Epithelial cell of proximal tubule (primary cell): ENCODE results near the gene SRRM3. TPM values are rescaled to one million over a fixed set of nuclear protein-coding genes. Genes with fewer than 3 reads are reported as not detected.

Experiments
- DNase-seq: peaks from one replicate; pipeline ENCODE4 v3.0.0-alpha.2; 2011; ENCODE audit warnings: low read depth
- H3K4me3 ChIP-seq: 2 replicates; pipeline ENCODE4 v1.5.1; 2011; ENCODE audit warnings: low read depth, mild to moderate bottlenecking, low read length
- total RNA-seq: library from RNA; depleted of rRNA; stranded (reverse); fragments of >200 nt; gene quantifications from 2 replicates; pipeline ENCODE4 v1.2.3, GENCODE V29; 2015
- TF ChIP-seq, protein P1 (sequence below): conservative IDR thresholded peaks from 2 replicates; pipeline ENCODE4 v1.5.1; 2012; ENCODE audit warnings: low read depth, mild to moderate bottlenecking, low read length

SRRM3 gene
- total RNA-seq, 1 donor from 2014 or later = not detected

DNA sequence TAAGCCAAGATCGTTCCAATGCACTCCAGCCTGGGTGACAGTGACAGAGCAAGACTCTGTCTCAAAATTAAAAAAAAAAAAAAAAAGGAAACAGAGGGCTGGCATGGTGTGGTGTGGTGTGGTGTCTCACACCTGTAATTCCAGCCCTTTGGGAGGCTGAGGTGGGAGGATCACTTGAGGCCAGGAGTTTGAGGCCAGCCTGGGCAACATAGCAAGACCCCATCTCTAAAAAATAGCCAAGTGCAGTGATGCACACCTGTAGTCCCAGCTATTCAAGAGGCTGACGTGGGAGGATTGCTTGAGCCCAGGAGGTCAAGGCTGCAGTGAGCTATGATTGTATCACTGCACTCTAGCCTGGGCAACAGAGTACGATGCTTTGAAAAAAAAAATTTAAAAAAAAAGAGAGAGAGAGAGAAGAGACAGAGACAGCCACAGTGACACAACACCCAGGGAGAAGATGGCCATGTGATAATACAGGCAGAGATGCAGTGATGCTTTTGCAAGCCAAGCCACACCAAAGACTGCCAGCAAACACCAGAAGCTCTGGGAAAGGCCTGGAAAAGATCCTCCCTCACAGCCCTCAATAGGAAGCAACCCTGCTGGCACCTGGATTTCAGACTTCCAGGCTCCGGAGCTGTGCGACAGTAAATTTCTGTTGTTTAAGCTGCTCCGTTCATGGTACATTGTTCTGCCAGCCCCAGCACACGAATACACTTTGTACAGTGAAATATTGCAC, 19.3 kb upstream of the SRRM3 start:
- DNase-seq = no peak
- TF ChIP-seq, protein P1, sequence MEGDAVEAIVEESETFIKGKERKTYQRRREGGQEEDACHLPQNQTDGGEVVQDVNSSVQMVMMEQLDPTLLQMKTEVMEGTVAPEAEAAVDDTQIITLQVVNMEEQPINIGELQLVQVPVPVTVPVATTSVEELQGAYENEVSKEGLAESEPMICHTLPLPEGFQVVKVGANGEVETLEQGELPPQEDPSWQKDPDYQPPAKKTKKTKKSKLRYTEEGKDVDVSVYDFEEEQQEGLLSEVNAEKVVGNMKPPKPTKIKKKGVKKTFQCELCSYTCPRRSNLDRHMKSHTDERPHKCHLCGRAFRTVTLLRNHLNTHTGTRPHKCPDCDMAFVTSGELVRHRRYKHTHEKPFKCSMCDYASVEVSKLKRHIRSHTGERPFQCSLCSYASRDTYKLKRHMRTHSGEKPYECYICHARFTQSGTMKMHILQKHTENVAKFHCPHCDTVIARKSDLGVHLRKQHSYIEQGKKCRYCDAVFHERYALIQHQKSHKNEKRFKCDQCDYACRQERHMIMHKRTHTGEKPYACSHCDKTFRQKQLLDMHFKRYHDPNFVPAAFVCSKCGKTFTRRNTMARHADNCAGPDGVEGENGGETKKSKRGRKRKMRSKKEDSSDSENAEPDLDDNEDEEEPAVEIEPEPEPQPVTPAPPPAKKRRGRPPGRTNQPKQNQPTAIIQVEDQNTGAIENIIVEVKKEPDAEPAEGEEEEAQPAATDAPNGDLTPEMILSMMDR = no peak
- no peak overlapping the region for H3K4me3 ChIP-seq

DNA sequence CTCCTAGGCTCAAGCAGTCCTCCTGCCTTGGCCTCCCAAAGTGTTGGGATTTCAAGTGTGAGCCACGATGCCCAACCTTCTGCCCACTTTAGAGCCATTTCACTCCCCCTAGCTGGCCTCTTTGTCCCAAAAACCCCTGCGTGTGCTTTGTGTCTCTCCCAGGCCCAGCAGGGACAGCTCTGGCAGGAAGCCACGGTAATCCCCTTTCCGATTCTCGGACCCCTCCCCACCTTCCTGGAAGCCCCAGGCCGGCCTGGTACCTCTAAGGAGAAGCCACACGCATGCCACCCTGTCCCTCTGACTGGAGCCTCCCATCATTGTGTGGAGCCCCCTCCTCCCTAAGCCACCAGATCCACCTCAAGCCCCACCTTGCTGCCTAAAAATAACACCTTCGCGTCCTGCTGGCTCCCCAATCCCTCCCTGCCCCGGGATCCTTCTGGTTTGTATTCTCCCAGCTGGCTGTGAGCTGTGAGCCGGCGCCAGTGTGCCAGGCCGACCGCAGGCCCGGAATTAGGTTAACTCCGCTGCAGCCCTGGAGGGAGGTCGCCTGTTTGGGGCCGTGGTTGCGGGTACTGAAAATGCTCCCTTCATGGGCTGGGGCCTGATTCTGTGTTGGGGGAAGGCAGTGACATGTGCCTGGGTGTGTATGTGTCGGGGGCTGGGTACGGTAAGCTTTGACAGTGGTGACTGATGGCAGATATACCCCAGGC, 16.4 kb upstream of the SRRM3 start:
- H3K4me3 ChIP-seq = no peak overlapping the region
- TF ChIP-seq, protein P1 = no peak
- DNase-seq = no peak

DNA sequence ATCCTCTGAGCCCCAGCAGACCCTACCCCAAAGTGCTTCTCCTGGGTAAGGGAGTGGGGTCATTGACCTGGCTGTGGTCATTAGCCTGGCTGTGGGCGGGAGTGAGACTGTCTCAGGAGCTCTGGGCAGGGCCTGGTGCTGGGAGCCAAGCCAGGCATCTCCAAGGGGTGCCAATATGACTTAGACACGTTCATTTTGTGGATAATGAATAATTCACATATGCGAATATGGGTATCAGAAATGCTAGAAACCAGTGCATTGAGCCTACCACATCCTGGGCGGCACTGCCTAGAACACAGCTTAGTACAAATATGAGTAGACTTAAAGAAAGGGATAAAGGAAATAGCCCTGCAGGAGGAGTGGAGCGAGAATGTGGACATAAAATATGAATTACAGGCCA, 14.4 kb upstream of the SRRM3 start:
- H3K4me3 ChIP-seq = no peak overlapping the region
- TF ChIP-seq, protein P1 = no peak
- DNase-seq = no peak

DNA sequence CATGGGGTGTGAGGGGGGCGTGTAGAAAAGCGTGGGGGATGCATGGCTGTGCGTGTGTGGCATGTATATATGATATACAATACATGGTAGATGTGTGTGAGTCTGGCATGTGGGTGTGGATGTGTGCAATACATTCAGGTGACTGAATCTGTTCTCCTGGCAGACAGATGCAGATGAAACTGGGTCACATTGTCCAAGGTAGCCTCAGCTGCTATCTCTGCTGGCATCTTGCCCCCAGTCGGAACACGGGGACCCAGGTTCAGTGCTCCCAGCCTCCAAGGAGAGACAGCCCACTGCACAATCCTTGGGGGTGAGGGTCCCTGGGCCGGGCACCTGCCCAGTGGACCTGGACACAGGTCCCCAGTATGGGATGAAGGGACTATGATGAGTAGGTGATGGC, 12.4 kb upstream of the SRRM3 start:
- TF ChIP-seq, protein P1 = no peak
- no peak overlapping the region for H3K4me3 ChIP-seq

DNA sequence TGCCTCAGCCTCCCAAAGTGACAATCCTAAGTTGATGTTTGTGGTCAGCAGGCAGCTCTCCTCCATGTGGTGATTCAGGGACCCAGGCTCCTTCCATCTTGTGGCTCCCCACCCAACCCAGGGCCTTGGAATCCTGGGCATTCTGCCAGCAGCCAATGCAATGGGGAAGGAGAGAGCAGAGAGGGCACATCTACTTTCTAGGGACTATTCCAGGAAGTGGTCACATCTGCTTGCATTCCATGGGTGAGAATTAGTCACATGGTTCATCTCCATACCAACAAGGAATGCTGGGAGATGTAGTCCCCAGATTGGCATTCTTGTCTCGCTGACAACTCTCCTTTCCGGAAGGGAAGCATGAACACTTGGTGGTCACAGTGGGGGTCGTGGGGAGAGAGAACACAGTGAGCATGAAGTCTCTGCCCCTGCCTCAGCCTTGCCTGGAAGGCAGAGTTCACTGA, 9.9 kb upstream of the SRRM3 start:
- DNase-seq = no peak
- TF ChIP-seq, protein P1 = no peak
- no peak overlapping the region for H3K4me3 ChIP-seq

More for the DNA sequence above, 12.4 kb upstream of the SRRM3 start:
- DNase-seq = no peak

DNA sequence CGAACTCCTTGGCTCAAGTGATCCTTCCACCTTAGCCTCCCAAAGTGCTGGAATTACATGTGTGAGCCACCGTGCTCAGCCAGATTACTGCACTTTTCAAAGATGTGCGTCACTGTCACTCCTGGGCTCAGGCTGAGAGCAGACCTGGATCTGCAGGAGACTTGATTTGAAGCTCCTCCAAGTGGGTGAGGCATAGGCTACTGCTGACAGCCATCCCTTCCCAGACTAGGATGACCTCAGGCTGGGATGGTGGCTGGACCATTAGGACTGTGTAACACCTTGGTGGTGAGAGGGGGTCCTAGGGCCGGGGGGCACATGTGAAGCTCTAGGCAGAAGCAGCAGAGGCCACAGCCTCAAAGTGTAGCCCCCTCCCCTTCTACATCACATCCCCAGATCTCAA, 8.2 kb upstream of the SRRM3 start:
- H3K4me3 ChIP-seq = no peak overlapping the region
- TF ChIP-seq, protein P1 = no peak
- no peak for DNase-seq
